Upper lobe of right lung (tissue), 1 donor: ENCODE data around the gene TMED1. TPM values are rescaled to one million over a fixed set of nuclear protein-coding genes. Genes with fewer than 3 reads are reported as not detected.

Source experiments
- ATAC-seq: fragments of 200-7000 bp; cut with Tn5 transposase; one replicate; pipeline ENCODE4 v1.9.1; 2020; ENCODE audit warnings: mild to moderate bottlenecking, moderate library complexity
- DNase-seq: peaks from one replicate; pipeline ENCODE4 v3.0.0-alpha.2; 2020
- H3K27ac ChIP-seq: fragments of 200-600 bp; one replicate; pipeline ENCODE4 v1.8.0; 2022
- H3K27me3 ChIP-seq: fragments of 200-600 bp; one replicate; pipeline ENCODE4 v1.8.0; 2022; ENCODE audit warnings: mild to moderate bottlenecking
- H3K36me3 ChIP-seq: fragments of 200-600 bp; one replicate; pipeline ENCODE4 v1.8.0; 2022
- H3K4me1 ChIP-seq: fragments of 200-600 bp; one replicate; pipeline ENCODE4 v1.8.0; 2022
- H3K4me3 ChIP-seq: fragments of 200-600 bp; one replicate; pipeline ENCODE4 v1.8.0; 2022; ENCODE audit warnings: mild to moderate bottlenecking
- H3K9me3 ChIP-seq: fragments of 200-600 bp; one replicate; pipeline ENCODE4 v1.8.0; 2022
- CTCF ChIP-seq: fragments of 200-600 bp; IDR thresholded peaks from one replicate; pipeline ENCODE4 v1.8.0; 2022; ENCODE audit warnings: antibody characterized with exemption
- intact Hi-C: fragments of 100-400 bp; cut with DNase I; formaldehyde crosslinking; loops from one replicate; pipeline ENCODE4 v1.11.0; 2022
- total RNA-seq: library from RNA; stranded (reverse); fragmentation: NEBNext Ultra II Directional; extraction: Animal tissue kit (Norgen Biotek cat#: 25700); gene quantifications from one replicate; pipeline ENCODE4 v1.2.1, GENCODE V29; 2021
- donor health status: DM: no; HTN: yes; CAD: no; lungs with severe emphysema.

TMED1 gene
- total RNA-seq, 1 donor from 2014 or later, result 25.3 TPM

- H3K36me3 ChIP-seq, result peaks cover 78% of the 10 kb centered on the region
Measured at GRCh38 chr19:10816691-10817090, 19.3 kb downstream of the TMED1 start.

GRCh38 chr19:10815969-10816644 lies 19.9 kb downstream of the TMED1 start:
- Histone ChIP-seq H3K4me1 (peaks cover 10% of the 10 kb centered on the region), H3K9me3 (no peaks in the 10 kb centered on the region), H3K27me3 (no peaks in the 10 kb centered on the region), H3K27ac (peak overlapping the region; percentile 55), H3K4me3 (peak overlapping the region; percentile 40), H3K36me3 (peaks cover 78% of the 10 kb centered on the region)
- TF ChIP-seq CTCF, result no peak
- DNase-seq, result no peak
- intact Hi-C loops, result no loop called here
- ATAC-seq, result no peak

More at GRCh38 chr19:10816691-10817090, 19.3 kb downstream of the TMED1 start:
- Histone ChIP-seq H3K27ac (peak overlapping the region; percentile 55), H3K9me3 (no peaks in the 10 kb centered on the region), H3K27me3 (no peaks in the 10 kb centered on the region), H3K4me3 (peak overlapping the region; percentile 40), H3K4me1 (peaks cover 10% of the 10 kb centered on the region)
- no peak for ATAC-seq
- TF ChIP-seq CTCF, result no peak
- intact Hi-C loops, result no loop called here
- no peak for DNase-seq

- H3K36me3 ChIP-seq, result peaks cover 78% of the 10 kb centered on the region
Measured at GRCh38 chr19:10815007-10815536, 20.9 kb downstream of the TMED1 start.

GRCh38 chr19:10812902-10813404 lies 23.1 kb downstream of the TMED1 start:
- H3K27me3 ChIP-seq, result no peaks in the 10 kb centered on the region
- intact Hi-C loops, result no loop called here
- peaks cover 10% of the 10 kb centered on the region for H3K4me1 ChIP-seq
- DNase-seq, result no peak
- no peaks in the 10 kb centered on the region for H3K9me3 ChIP-seq
- peaks cover 87% of the 10 kb centered on the region for H3K36me3 ChIP-seq
- H3K27ac ChIP-seq, result peak overlapping the region; percentile 49
- H3K4me3 ChIP-seq, result no peak overlapping the region
- TF ChIP-seq CTCF, result no peak
- peak; percentile 61 for ATAC-seq

More at GRCh38 chr19:10815007-10815536, 20.9 kb downstream of the TMED1 start:
- Histone ChIP-seq H3K4me1 (peaks cover 10% of the 10 kb centered on the region), H3K9me3 (no peaks in the 10 kb centered on the region), H3K4me3 (no peak overlapping the region), H3K27ac (peak overlapping the region; percentile 36), H3K27me3 (no peaks in the 10 kb centered on the region)
- intact Hi-C loops, result no loop called here
- TF ChIP-seq CTCF, result no peak
- DNase-seq, result no peak
- ATAC-seq, result no peak

- TF ChIP-seq CTCF, result no peak
- Histone ChIP-seq H3K27me3 (no peaks in the 10 kb centered on the region), H3K36me3 (peaks cover 90% of the 10 kb centered on the region), H3K4me3 (no peak overlapping the region), H3K4me1 (peaks cover 10% of the 10 kb centered on the region), H3K9me3 (no peaks in the 10 kb centered on the region), H3K27ac (no peak overlapping the region)
- intact Hi-C loops, result no loop called here
- DNase-seq (no peak), ATAC-seq (no peak)
Measured at GRCh38 chr19:10812196-10812595, 23.8 kb downstream of the TMED1 start.
